HG03520 (cell line): ENCODE results near the gene MORN2.

Source experiments
- ATAC-seq: cut with Tn5 transposase; IDR thresholded peaks from one replicate; pipeline ENCODE4 v1.9.1; 2021; ENCODE audit warnings: mild to moderate bottlenecking, moderate library complexity; ENCODE audit not compliant: unreplicated experiment

Gene MORN2

GRCh38 chr2:38889045-38889444 is 13.3 kb downstream of the MORN2 start:
- no peak for ATAC-seq

GRCh38 chr2:38889575-38889974 is 13.8 kb downstream of the MORN2 start, which contains the start of gene ARHGEF33:
ARHGEF33 (plus strand) TSS chr2:38889875; CDS start chr2:38919448, 29,573 bp downstream.
- ATAC-seq = no peak

GRCh38 chr2:38892819-38893218 is 17.0 kb downstream of the MORN2 start:
- ATAC-seq = no peak

GRCh38 chr2:38898256-38898655 is 22.5 kb downstream of the MORN2 start:
- no peak for ATAC-seq

- no peak for ATAC-seq
Observed at GRCh38 chr2:38900726-38901125, 24.9 kb downstream of the MORN2 start.

GRCh38 chr2:38905251-38905650 is 29.5 kb downstream of the MORN2 start:
- ATAC-seq = no peak

- no peak for ATAC-seq
Observed at GRCh38 chr2:38907242-38907641, 31.5 kb downstream of the MORN2 start.

- peak; percentile 87 for ATAC-seq
Observed at GRCh38 chr2:38907743-38908562, 32.2 kb downstream of the MORN2 start.

- no peak for ATAC-seq
Observed at GRCh38 chr2:38909872-38910271, 34.1 kb downstream of the MORN2 start.

GRCh38 chr2:38911191-38911590 is 35.4 kb downstream of the MORN2 start:
- ATAC-seq = no peak

GRCh38 chr2:38912619-38913018 is 36.8 kb downstream of the MORN2 start:
- ATAC-seq = no peak

- ATAC-seq = no peak
Observed at GRCh38 chr2:38922389-38922788, 46.6 kb downstream of the MORN2 start.

- ATAC-seq = no peak
Observed at GRCh38 chr2:38922902-38923301, 47.1 kb downstream of the MORN2 start.

GRCh38 chr2:38925982-38926381 is 50.2 kb downstream of the MORN2 start:
- ATAC-seq = no peak

- ATAC-seq = no peak
Observed at GRCh38 chr2:38930600-38930999, 54.8 kb downstream of the MORN2 start.
